Trophoblast cell (in vitro differentiated cells and primary cell): ENCODE results near the gene A3GALT2.

Experiments
- DNase-seq, 2 donors: peaks; one replicate each; pipeline ENCODE4 v3.0.0-alpha.2; 2016
- H2AFZ ChIP-seq: 2 replicates; pipeline ENCODE4 v1.6.1; 2013; ENCODE audit warnings: low read length, moderate library complexity, mild to moderate bottlenecking; ENCODE audit not compliant: insufficient read depth, poor library complexity
- H2AK5ac ChIP-seq: 2 replicates; pipeline ENCODE4 v1.6.1; 2013; ENCODE audit warnings: mild to moderate bottlenecking, low read length
- H2BK120ac ChIP-seq: 2 replicates; pipeline ENCODE4 v1.6.1; 2013; ENCODE audit warnings: low read length, mild to moderate bottlenecking, moderate library complexity; ENCODE audit not compliant: insufficient read depth, poor library complexity
- H2BK12ac ChIP-seq: 2 replicates; pipeline ENCODE4 v1.6.1; 2013; ENCODE audit warnings: mild to moderate bottlenecking, low read length, moderate library complexity
- H2BK5ac ChIP-seq: 2 replicates; pipeline ENCODE4 v1.6.1; 2013; ENCODE audit warnings: low read length, low read depth, moderate library complexity, mild to moderate bottlenecking; ENCODE audit not compliant: poor library complexity
- H3K14ac ChIP-seq: 2 replicates; pipeline ENCODE4 v1.6.1; 2013; ENCODE audit warnings: mild to moderate bottlenecking, low read length
- H3K18ac ChIP-seq: 2 replicates; pipeline ENCODE4 v1.6.1; 2013; ENCODE audit warnings: mild to moderate bottlenecking, low read length
- H3K23ac ChIP-seq: 2 replicates; pipeline ENCODE4 v1.6.1; 2013; ENCODE audit warnings: low read length
- H3K27ac ChIP-seq: 2 replicates; pipeline ENCODE4 v1.5.1; 2013; ENCODE audit warnings: low read depth, mild to moderate bottlenecking, inconsistent platforms, low read length, moderate library complexity
- H3K27me3 ChIP-seq: 2 replicates; pipeline ENCODE4 v1.6.1; 2013; ENCODE audit warnings: inconsistent platforms, mild to moderate bottlenecking, low read length, moderate library complexity; ENCODE audit not compliant: insufficient read depth
- H3K36me3 ChIP-seq, 2 experiments: 1 replicate in 1 of 2; 2 replicates in 1 of 2; pipeline ENCODE4 v1.6.1; 2013; ENCODE audit warnings: low read length in 2 of 2, mild to moderate bottlenecking in 2 of 2, moderate library complexity in 1 of 2; ENCODE audit not compliant: insufficient read depth in 2 of 2, control insufficient read depth in 1 of 2
- H3K4ac ChIP-seq: 2 replicates; pipeline ENCODE4 v1.6.1; 2013; ENCODE audit warnings: low read depth, mild to moderate bottlenecking, low read length, moderate library complexity
- H3K4me1 ChIP-seq, 2 experiments: 1 replicate in 1 of 2; 2 replicates in 1 of 2; pipeline ENCODE4 v1.6.1; 2013; ENCODE audit warnings: low read length in 2 of 2, mild to moderate bottlenecking in 2 of 2, moderate library complexity in 1 of 2; ENCODE audit not compliant: insufficient read depth in 2 of 2, control insufficient read depth in 1 of 2
- H3K4me2 ChIP-seq: 2 replicates; pipeline ENCODE4 v1.6.1; 2013; ENCODE audit warnings: inconsistent platforms, mild to moderate bottlenecking, low read length, moderate library complexity
- H3K4me3 ChIP-seq: 2 replicates; pipeline ENCODE4 v1.5.1; 2013; ENCODE audit warnings: mild to moderate bottlenecking, low read depth, low read length, inconsistent platforms
- H3K79me1 ChIP-seq: one replicate; pipeline ENCODE4 v1.6.1; 2013; ENCODE audit warnings: low read length
- H3K79me2 ChIP-seq: 2 replicates; pipeline ENCODE4 v1.6.1; 2013; ENCODE audit warnings: low read length, mild to moderate bottlenecking; ENCODE audit not compliant: control insufficient read depth, insufficient read depth, poor library complexity
- H3K9ac ChIP-seq: 2 replicates; pipeline ENCODE4 v1.6.1; 2013; ENCODE audit warnings: mild to moderate bottlenecking, low read length
- H3K9me3 ChIP-seq: 2 replicates; pipeline ENCODE4 v1.6.1; 2013; ENCODE audit warnings: low read depth, mild to moderate bottlenecking, control low read depth, inconsistent platforms, low read length; ENCODE audit not compliant: insufficient read depth
- H4K12ac ChIP-seq: 2 replicates; pipeline ENCODE4 v1.6.1; 2013; ENCODE audit warnings: low read depth, mild to moderate bottlenecking, low read length, moderate library complexity
- H4K8ac ChIP-seq: 2 replicates; pipeline ENCODE4 v1.6.1; 2013; ENCODE audit warnings: low read depth, mild to moderate bottlenecking, low read length, moderate library complexity
- H4K91ac ChIP-seq: one replicate; pipeline ENCODE4 v1.6.1; 2013; ENCODE audit warnings: low read depth, mild to moderate bottlenecking, low read length, moderate library complexity
- WGBS: extraction: QIAGEN DNeasy Blood & Tissue Kit; methylation state at CpG from one replicate; pipeline ENCODE4 v1.1.7; 2013; ENCODE audit warnings: missing lambda C conversion rate; ENCODE audit not compliant: insufficient read length, insufficient coverage; ENCODE audit errors: extremely low coverage; 5-methylcytosine and 5-hydroxymethylcytosine counted together

The A3GALT2 gene

GRCh38 chr1:33289858-33290154 lies 31.1 kb downstream of the A3GALT2 start:
- no peak overlapping the region for H3K9ac ChIP-seq
- H3K79me2 ChIP-seq: no peaks in the 10 kb centered on the region
- H2AFZ ChIP-seq: no peak overlapping the region
- no peak overlapping the region for H2BK120ac ChIP-seq
- H3K9me3 ChIP-seq: peaks cover 2% of the 10 kb centered on the region
- no peak overlapping the region for H4K91ac ChIP-seq
- H4K8ac ChIP-seq: no peak overlapping the region
- no peak overlapping the region for H3K4me3 ChIP-seq
- peaks cover 37 to 42% of the 10 kb centered on the region in 2 experiments for H3K36me3 ChIP-seq
- H2BK5ac ChIP-seq: no peak overlapping the region
- H3K18ac ChIP-seq: no peak overlapping the region
- no peaks in the 10 kb centered on the region for H3K4me1 ChIP-seq
- H3K79me1 ChIP-seq: no peaks in the 10 kb centered on the region
- H2BK12ac ChIP-seq: no peak overlapping the region
- H3K23ac ChIP-seq: no peak overlapping the region
- H2AK5ac ChIP-seq: no peak overlapping the region
- no peaks in the 10 kb centered on the region for H3K27me3 ChIP-seq
- no peak overlapping the region for H3K14ac ChIP-seq
- WGBS: no CpG with 5 or more reads among the region's 3 CpGs
- H3K27ac ChIP-seq: no peak overlapping the region
- no peak overlapping the region for H4K12ac ChIP-seq
- no peak overlapping the region for H3K4me2 ChIP-seq
- DNase-seq: no peak
- H3K4ac ChIP-seq: no peak overlapping the region

- H3K4me3 ChIP-seq: peak overlapping the region; percentile 26
- H3K27me3 ChIP-seq: no peaks in the 10 kb centered on the region
- no peak overlapping the region for H2BK5ac ChIP-seq
- no peak overlapping the region for H3K23ac ChIP-seq
- no peak overlapping the region for H2AK5ac ChIP-seq
- H2AFZ ChIP-seq: no peak overlapping the region
- H3K4me2 ChIP-seq: no peak overlapping the region
- H3K27ac ChIP-seq: no peak overlapping the region
- peaks cover 32 to 36% of the 10 kb centered on the region in 2 experiments for H3K36me3 ChIP-seq
- no peak overlapping the region for H2BK12ac ChIP-seq
- H3K18ac ChIP-seq: no peak overlapping the region
- H3K4ac ChIP-seq: no peak overlapping the region
- H3K4me1 ChIP-seq: no peaks in the 10 kb centered on the region
- H4K8ac ChIP-seq: no peak overlapping the region
- H3K9me3 ChIP-seq: peaks cover 2% of the 10 kb centered on the region
- no peak overlapping the region for H3K9ac ChIP-seq
- H2BK120ac ChIP-seq: no peak overlapping the region
- no peak overlapping the region for H3K14ac ChIP-seq
- no peaks in the 10 kb centered on the region for H3K79me1 ChIP-seq
- no peak overlapping the region for H4K91ac ChIP-seq
- no peak for DNase-seq
- H3K79me2 ChIP-seq: no peaks in the 10 kb centered on the region
- H4K12ac ChIP-seq: no peak overlapping the region
- WGBS: no CpG with 5 or more reads among the region's 16 CpGs
These were observed 31.7 kb downstream of the A3GALT2 start for GRCh38 chr1:33288976-33289857.

- peaks cover 2% of the 10 kb centered on the region for H3K9me3 ChIP-seq
- H3K14ac ChIP-seq: no peak overlapping the region
- H2AFZ ChIP-seq: no peak overlapping the region
These were observed 33.6 kb downstream of the A3GALT2 start for GRCh38 chr1:33287317-33287716.

GRCh38 chr1:33286451-33287185 lies 34.3 kb downstream of the A3GALT2 start:
- Histone ChIP-seq H3K36me3 (peaks cover 30 to 36% of the 10 kb centered on the region in 2 experiments), H3K9ac (no peak overlapping the region), H3K4me3 (no peak overlapping the region), H2AFZ (no peak overlapping the region), H3K4me1 (no peaks in the 10 kb centered on the region), H2BK120ac (no peak overlapping the region), H3K79me1 (no peaks in the 10 kb centered on the region), H3K27ac (no peak overlapping the region), H3K4me2 (no peak overlapping the region), H3K14ac (no peak overlapping the region), H2BK12ac (no peak overlapping the region), H3K4ac (no peak overlapping the region), H3K9me3 (peaks cover 2% of the 10 kb centered on the region), H3K18ac (no peak overlapping the region), H3K27me3 (no peaks in the 10 kb centered on the region), H4K12ac (no peak overlapping the region), H2BK5ac (no peak overlapping the region), H4K8ac (no peak overlapping the region), H2AK5ac (no peak overlapping the region), H4K91ac (no peak overlapping the region), H3K23ac (no peak overlapping the region), H3K79me2 (no peaks in the 10 kb centered on the region)
- DNase-seq: peak in 1 of 2 donors; percentile 50
- no CpG with 5 or more reads among the region's 8 CpGs for WGBS

More at GRCh38 chr1:33287317-33287716, 33.6 kb downstream of the A3GALT2 start:
- Histone ChIP-seq H3K4ac (no peak overlapping the region), H3K9ac (no peak overlapping the region), H2BK12ac (no peak overlapping the region), H4K8ac (no peak overlapping the region), H3K79me2 (no peaks in the 10 kb centered on the region), H3K27ac (no peak overlapping the region), H2BK5ac (no peak overlapping the region), H2BK120ac (no peak overlapping the region), H4K91ac (no peak overlapping the region), H3K36me3 (peaks cover 26 to 31% of the 10 kb centered on the region in 2 experiments), H3K79me1 (no peaks in the 10 kb centered on the region), H3K18ac (no peak overlapping the region), H3K4me3 (no peak overlapping the region), H3K23ac (no peak overlapping the region), H3K4me1 (no peaks in the 10 kb centered on the region), H3K27me3 (no peaks in the 10 kb centered on the region), H2AK5ac (no peak overlapping the region), H3K4me2 (no peak overlapping the region), H4K12ac (no peak overlapping the region)
- DNase-seq: peak in 1 of 2 donors; percentile 37
- no CpG with 5 or more reads among the region's 2 CpGs for WGBS
